Spleen (tissue), 11 donors: ENCODE results near the gene CPNE8. TPM values are rescaled to one million over a fixed set of nuclear protein-coding genes. Genes with fewer than 3 reads are reported as not detected.
"Not testable (repeated sequence)": the region's sequence is repeated elsewhere in the genome, so short reads cannot be mapped to it uniquely, and the experiment has no call there.

Source experiments
- DNase-seq: peaks from one replicate; pipeline ENCODE4 v3.0.0-alpha.2; 2020
- H3K27ac ChIP-seq, 8 donors: fragments of 200-600 bp; sonication (generic) in 7 of 8; 1 replicate in 4 of 8; 2 replicates in 4 of 8; pipeline versions ENCODE4 v1.5.0 to v1.8.0; 2016 to 2021; ENCODE audit warnings: inconsistent platforms in 4 of 8, mild to moderate bottlenecking in 4 of 8, moderate library complexity in 1 of 8
- H3K27me3 ChIP-seq, 7 donors: fragments of 200-600 bp; sonication (generic) in 6 of 7; replicated peaks in 1 of 7; 1 replicate in 4 of 7; 2 replicates in 3 of 7; pipeline versions ENCODE4 v1.5.0 to v1.8.0; 2016 to 2021; ENCODE audit warnings: inconsistent platforms in 3 of 7, mild to moderate bottlenecking in 1 of 7
- H3K36me3 ChIP-seq, 6 donors: fragments of 200-600 bp; sonication (generic) in 5 of 6; 1 replicate in 4 of 6; 2 replicates in 2 of 6; pipeline versions ENCODE4 v1.5.0 to v1.8.0; 2016 to 2021; ENCODE audit warnings: inconsistent platforms in 2 of 6
- H3K4me1 ChIP-seq, 6 donors: fragments of 200-600 bp; sonication (generic) in 5 of 6; 1 replicate in 3 of 6; 2 replicates in 3 of 6; pipeline versions ENCODE4 v1.5.0 to v1.8.0; 2016 to 2021; ENCODE audit warnings: inconsistent platforms in 3 of 6
- H3K4me3 ChIP-seq, 8 donors: fragments of 200-600 bp; sonication (generic) in 7 of 8; 1 replicate in 4 of 8; 2 replicates in 4 of 8; pipeline versions ENCODE4 v1.5.0 to v1.8.0; 2016 to 2021; ENCODE audit warnings: inconsistent platforms in 4 of 8, mild to moderate bottlenecking in 4 of 8, moderate library complexity in 2 of 8
- H3K9me3 ChIP-seq, 8 donors: fragments of 200-600 bp; sonication (generic) in 7 of 8; 1 replicate in 4 of 8; 2 replicates in 4 of 8; pipeline versions ENCODE4 v1.5.0 to v1.8.0; 2016 to 2021; ENCODE audit warnings: inconsistent platforms in 4 of 8
- POLR2A ChIP-seq, 3 donors: fragments of 450-650 bp; IDR thresholded peaks; one replicate each; pipeline ENCODE4 v1.5.1; 2017; ENCODE audit warnings: antibody characterized with exemption in 3 of 3, mild to moderate bottlenecking in 1 of 3
- POLR2AphosphoS5 ChIP-seq, 3 donors: sonication (generic); formaldehyde crosslinking; IDR thresholded peaks; one replicate each; pipeline ENCODE4 v1.5.1; 2017; ENCODE audit warnings: antibody characterized with exemption in 3 of 3
- WGBS, 5 donors: extraction: QIAGEN DNeasy Blood & Tissue Kit in 3 of 5; methylation state at CpG; one replicate each; pipeline versions ENCODE4 v1.1.5 to v1.1.7; 2013 to 2018; 5-methylcytosine and 5-hydroxymethylcytosine counted together
- intact Hi-C: fragments of 100-400 bp; cut with DNase I; formaldehyde crosslinking; loops from one replicate; pipeline ENCODE4 v1.15.0; 2023; ENCODE audit warnings: low total_unique reads
- polyA plus RNA-seq, 3 donors: library from polyadenylated mRNA; stranded (reverse); fragments of 200-250 nt; gene quantifications; one replicate each; pipeline ENCODE4 v1.2.1, GENCODE V29; 2013
- total RNA-seq, 7 donors: library from RNA; depleted of rRNA in 3 of 7; stranded (reverse); fragments of >200 nt in 3 of 7; fragmentation: NEBNext Ultra II Directional in 4 of 7; extraction: Animal tissue kit (Norgen Biotek cat#: 25700) in 4 of 7; gene quantifications; one replicate each; pipeline versions ENCODE4 v1.1.0 to v1.2.1, GENCODE V29; 2016 to 2021
- TF ChIP-seq, protein P1 (sequence below), 11 experiments: fragments of 200-600 bp in 7 of 11; fragments of 450-650 bp in 4 of 11; sonication (generic) in 4 of 11; IDR thresholded peaks in 8 of 11; conservative IDR thresholded peaks in 3 of 11; 1 replicate in 7 of 11; 2 replicates in 4 of 11; pipeline versions ENCODE4 v1.4.0 to v1.8.0; 2016 to 2021; ENCODE audit warnings: antibody characterized with exemption in 11 of 11, inconsistent platforms in 4 of 11, mild to moderate bottlenecking in 1 of 11
- donor health status: healthy with polysubstance abuse.
- donor health status: DM: no; HTN: no; CAD: no; lungs with moderate emphysema.
- donor health status: DM: no; HTN: no; CAD: no.
- donor health status: Bipolar disorder and iron deficiency.
- donor health status: healthy.
- donor health status: DM: no; HTN: no; CAD: no.
- donor health status: DM: yes; HTN: yes; CAD: no.

CPNE8 gene
- total and polyA plus RNA-seq, 10 donors = 5.4 to 42.4 (median 30.2) TPM

- Histone ChIP-seq H3K4me3 (no peak overlapping the region), H3K4me1 (no peaks in the 10 kb centered on the region), H3K27ac (no peak overlapping the region), H3K27me3 (no peaks in the 10 kb centered on the region), H3K9me3 (no peaks in the 10 kb centered on the region), H3K36me3 (peaks cover 0 to 18% (median 0%) of the 10 kb centered on the region in 6 donors)
- no peak for DNase-seq
- intact Hi-C loops = no loop called here
- TF ChIP-seq POLR2AphosphoS5 (IDR thresholded peaks at IDR 0.05) (no peak), POLR2A (IDR thresholded peaks at IDR 0.05) (no peak)
- TF ChIP-seq, protein P1, sequence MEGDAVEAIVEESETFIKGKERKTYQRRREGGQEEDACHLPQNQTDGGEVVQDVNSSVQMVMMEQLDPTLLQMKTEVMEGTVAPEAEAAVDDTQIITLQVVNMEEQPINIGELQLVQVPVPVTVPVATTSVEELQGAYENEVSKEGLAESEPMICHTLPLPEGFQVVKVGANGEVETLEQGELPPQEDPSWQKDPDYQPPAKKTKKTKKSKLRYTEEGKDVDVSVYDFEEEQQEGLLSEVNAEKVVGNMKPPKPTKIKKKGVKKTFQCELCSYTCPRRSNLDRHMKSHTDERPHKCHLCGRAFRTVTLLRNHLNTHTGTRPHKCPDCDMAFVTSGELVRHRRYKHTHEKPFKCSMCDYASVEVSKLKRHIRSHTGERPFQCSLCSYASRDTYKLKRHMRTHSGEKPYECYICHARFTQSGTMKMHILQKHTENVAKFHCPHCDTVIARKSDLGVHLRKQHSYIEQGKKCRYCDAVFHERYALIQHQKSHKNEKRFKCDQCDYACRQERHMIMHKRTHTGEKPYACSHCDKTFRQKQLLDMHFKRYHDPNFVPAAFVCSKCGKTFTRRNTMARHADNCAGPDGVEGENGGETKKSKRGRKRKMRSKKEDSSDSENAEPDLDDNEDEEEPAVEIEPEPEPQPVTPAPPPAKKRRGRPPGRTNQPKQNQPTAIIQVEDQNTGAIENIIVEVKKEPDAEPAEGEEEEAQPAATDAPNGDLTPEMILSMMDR (IDR thresholded peaks at IDR 0.05 in 8 of 11, conservative IDR thresholded peaks at IDR 0.05 in 3 of 11) = no peak
These were observed 145.8 kb downstream of the CPNE8 start for GRCh38 chr12:38759621-38760020.

DNA sequence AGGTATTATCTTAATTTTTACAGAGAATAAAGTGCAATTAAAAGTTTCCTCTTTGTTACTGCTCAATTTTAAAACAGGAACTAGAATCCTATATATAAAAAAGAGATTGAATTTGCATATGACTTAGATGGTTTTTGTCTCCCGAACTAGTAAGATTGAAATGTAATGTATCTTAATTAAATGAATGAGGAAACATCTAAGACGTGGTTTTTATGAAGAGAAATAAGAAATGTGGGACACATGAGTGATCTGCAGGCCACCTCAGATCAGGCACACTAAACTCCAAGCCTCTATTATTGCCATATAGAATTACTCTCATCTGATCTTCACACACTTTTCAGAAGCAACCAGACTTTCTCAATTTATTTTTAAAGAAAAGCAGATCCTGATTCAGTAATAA, 158.6 kb downstream of the CPNE8 start:
- peaks cover 0 to 14% (median 0%) of the 10 kb centered on the region in 6 donors for H3K36me3 ChIP-seq
- H3K27ac ChIP-seq = no peak overlapping the region
- TF ChIP-seq POLR2AphosphoS5 (IDR thresholded peaks at IDR 0.05) (no peak), POLR2A (IDR thresholded peaks at IDR 0.05) (no peak)
- TF ChIP-seq, protein P1 (IDR thresholded peaks at IDR 0.05 in 8 of 11, conservative IDR thresholded peaks at IDR 0.05 in 3 of 11) = no peak
- WGBS, 5 donors = 53 to 57% (median 57%) methylated on average over 2 of the region's 2 CpGs
- intact Hi-C loops = no loop called here
- peaks cover 0 to 5% (median 0%) of the 10 kb centered on the region in 8 donors for H3K9me3 ChIP-seq
- H3K27me3 ChIP-seq = no peaks in the 10 kb centered on the region
- H3K4me3 ChIP-seq = no peak overlapping the region
- no peaks in the 10 kb centered on the region for H3K4me1 ChIP-seq
- no peak for DNase-seq

- intact Hi-C loops = no loop called here
- TF ChIP-seq POLR2A (IDR thresholded peaks at IDR 0.05) (no peak), POLR2AphosphoS5 (IDR thresholded peaks at IDR 0.05) (no peak)
- TF ChIP-seq, protein P1 (IDR thresholded peaks at IDR 0.05 in 8 of 11, conservative IDR thresholded peaks at IDR 0.05 in 3 of 11) = no peak
- Histone ChIP-seq H3K27me3 (no peaks in the 10 kb centered on the region), H3K4me3 (no peak overlapping the region), H3K27ac (no peak overlapping the region), H3K4me1 (no peaks in the 10 kb centered on the region), H3K9me3 (peaks cover 0 to 9% (median 0%) of the 10 kb centered on the region in 8 donors), H3K36me3 (peaks cover 0 to 14% (median 0%) of the 10 kb centered on the region in 6 donors)
- no peak for DNase-seq
- WGBS, 5 donors = 71 to 92% (median 88%) methylated on average over 4 of the region's 4 CpGs
These were observed 159.8 kb downstream of the CPNE8 start for GRCh38 chr12:38745601-38746000.

DNA sequence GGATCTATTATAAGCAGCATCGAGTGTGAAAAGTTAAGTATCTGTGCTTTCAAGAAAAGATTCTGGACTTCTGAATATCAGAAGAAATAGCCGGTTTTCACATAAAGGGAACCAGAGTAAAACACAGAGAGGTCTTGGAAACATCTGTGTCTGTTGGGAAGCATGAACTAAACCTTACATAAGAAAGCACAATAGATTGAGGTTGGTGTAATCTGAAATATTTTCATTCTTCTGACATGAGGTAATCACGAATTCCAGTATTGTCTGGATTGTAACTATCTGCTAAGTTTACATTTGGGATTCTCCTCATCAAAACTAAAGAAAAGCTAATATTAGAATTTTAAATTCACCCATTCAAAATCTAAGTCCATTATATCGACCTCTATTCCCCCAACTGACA, 161.3 kb downstream of the CPNE8 start:
- intact Hi-C loops = no loop called here
- Histone ChIP-seq H3K36me3 (peaks cover 0 to 1% (median 0%) of the 10 kb centered on the region in 6 donors), H3K9me3 (peaks cover 0 to 9% (median 0%) of the 10 kb centered on the region in 8 donors), H3K4me3 (no peak overlapping the region), H3K4me1 (no peaks in the 10 kb centered on the region), H3K27ac (no peak overlapping the region), H3K27me3 (no peaks in the 10 kb centered on the region)
- DNase-seq = no peak
- 66 to 82% (median 68%) methylated on average over 4 of the region's 4 CpGs for WGBS, 5 donors
- TF ChIP-seq, protein P1 (IDR thresholded peaks at IDR 0.05 in 8 of 11, conservative IDR thresholded peaks at IDR 0.05 in 3 of 11) = no peak
- TF ChIP-seq POLR2AphosphoS5 (IDR thresholded peaks at IDR 0.05) (no peak), POLR2A (IDR thresholded peaks at IDR 0.05) (no peak)

- H3K4me1 ChIP-seq, H3K4me3 ChIP-seq, H3K27me3 ChIP-seq, H3K27ac ChIP-seq, DNase-seq, H3K9me3 ChIP-seq, H3K36me3 ChIP-seq, intact Hi-C loops: not testable (repeated sequence)
- 84 to 97% (median 92%) methylated on average over 1 of the region's 1 CpG for WGBS, 5 donors
These were observed 162.9 kb downstream of the CPNE8 start for GRCh38 chr12:38742496-38742895.
